ENCODE data around the gene ZNF492. TPM values are rescaled to one million over a fixed set of nuclear protein-coding genes. Genes with fewer than 3 reads are reported as not detected.

ZNF492 gene
- total RNA-seq, 1 experiment from 2014 or later, result not detected

- Histone ChIP-seq H3K23ac (ENCODE audit: insufficient read length, low read depth, low read length) (no peak overlapping the region), H4K8ac (replicated peaks; ENCODE audit: insufficient read length, low read depth, low read length) (no peak overlapping the region), H3K79me2 (ENCODE audit: insufficient read depth, low read length) (no peaks in the 10 kb centered on the region), H2BK5ac (ENCODE audit: insufficient read length, low read length) (no peak overlapping the region), H3K14ac (ENCODE audit: insufficient read depth, low read length) (no peak overlapping the region), H2BK120ac (ENCODE audit: low read depth, low read length, poor library complexity, severe bottlenecking) (no peak overlapping the region), H4K20me1 (ENCODE audit: control insufficient read depth, insufficient read depth, insufficient read length) (no peaks in the 10 kb centered on the region), H3K9me3 (ENCODE audit: control insufficient read depth, low read depth, low read length) (peaks cover 98% of the 10 kb centered on the region), H3K4me1 (ENCODE audit: insufficient read depth, low read length) (no peaks in the 10 kb centered on the region), H2BK12ac (ENCODE audit: insufficient read length, low read depth, low read length) (no peak overlapping the region), H3K79me1 (ENCODE audit: insufficient read depth, low read depth, low read length, poor library complexity, severe bottlenecking) (no peaks in the 10 kb centered on the region), H4K5ac (ENCODE audit: insufficient read length, low read depth, low read length) (no peak overlapping the region), H2BK15ac (ENCODE audit: low read depth, low read length) (no peak overlapping the region), H2AK5ac (ENCODE audit: insufficient read length, low read length) (no peak overlapping the region), H3K27me3 (ENCODE audit: insufficient read depth, low read length) (no peaks in the 10 kb centered on the region), H3K4me2 (ENCODE audit: insufficient read depth, insufficient read length, low read length) (no peak overlapping the region), H3K27ac (ENCODE audit: insufficient read length, low read depth, low read length) (no peak overlapping the region), H3K9ac (ENCODE audit: extremely low read depth, insufficient read length, low read length) (no peak overlapping the region), H2BK20ac (ENCODE audit: low read depth, low read length, poor library complexity, severe bottlenecking) (no peak overlapping the region), H3T11ph (ENCODE audit: low read length) (no peak overlapping the region), H3K56ac (ENCODE audit: insufficient read length, low read depth, low read length) (no peak overlapping the region), H2AFZ (ENCODE audit: low read length) (no peak overlapping the region), H3K4ac (ENCODE audit: low read depth, low read length) (no peak overlapping the region), H4K91ac (ENCODE audit: insufficient read length, low read depth, low read length) (no peak overlapping the region), H3K18ac (ENCODE audit: insufficient read length, low read depth, low read length) (no peak overlapping the region), H3K23me2 (ENCODE audit: insufficient read length, low read depth, low read length, poor library complexity, severe bottlenecking) (no peaks in the 10 kb centered on the region)
- H3K27me3 Mint-ChIP-seq (ENCODE audit: low read depth), result no peaks in the 10 kb centered on the region; the same call in 1 of the 2 replicates
- no peak overlapping the region for H3K4me3 Mint-ChIP-seq
- TF ChIP-seq, protein P1, sequence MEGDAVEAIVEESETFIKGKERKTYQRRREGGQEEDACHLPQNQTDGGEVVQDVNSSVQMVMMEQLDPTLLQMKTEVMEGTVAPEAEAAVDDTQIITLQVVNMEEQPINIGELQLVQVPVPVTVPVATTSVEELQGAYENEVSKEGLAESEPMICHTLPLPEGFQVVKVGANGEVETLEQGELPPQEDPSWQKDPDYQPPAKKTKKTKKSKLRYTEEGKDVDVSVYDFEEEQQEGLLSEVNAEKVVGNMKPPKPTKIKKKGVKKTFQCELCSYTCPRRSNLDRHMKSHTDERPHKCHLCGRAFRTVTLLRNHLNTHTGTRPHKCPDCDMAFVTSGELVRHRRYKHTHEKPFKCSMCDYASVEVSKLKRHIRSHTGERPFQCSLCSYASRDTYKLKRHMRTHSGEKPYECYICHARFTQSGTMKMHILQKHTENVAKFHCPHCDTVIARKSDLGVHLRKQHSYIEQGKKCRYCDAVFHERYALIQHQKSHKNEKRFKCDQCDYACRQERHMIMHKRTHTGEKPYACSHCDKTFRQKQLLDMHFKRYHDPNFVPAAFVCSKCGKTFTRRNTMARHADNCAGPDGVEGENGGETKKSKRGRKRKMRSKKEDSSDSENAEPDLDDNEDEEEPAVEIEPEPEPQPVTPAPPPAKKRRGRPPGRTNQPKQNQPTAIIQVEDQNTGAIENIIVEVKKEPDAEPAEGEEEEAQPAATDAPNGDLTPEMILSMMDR (conservative IDR thresholded peaks at IDR 0.05), result no peak
- no peak for DNase-seq
- H3K9me3 Mint-ChIP-seq, result peaks cover 95 to 96% of the 10 kb centered on the region in 2 experiments
- no CpG with 5 or more reads among the region's 18 CpGs for WGBS (ENCODE audit: extremely low coverage, insufficient read length, low lambda C conversion rate)
- peaks cover 25 to 49% (median 30%) of the 10 kb centered on the region in 3 experiments for H3K36me3 Mint-ChIP-seq (ENCODE audit: insufficient read depth in 1 of 3, low read depth in 3 of 3)
- H3K27ac Mint-ChIP-seq, result no peak overlapping the region
- H3K4me1 Mint-ChIP-seq, result no peaks in the 10 kb centered on the region
These were observed 26.3 kb upstream of the ZNF492 start for GRCh38 chr19:22607653-22608430.
